B cell (primary cell): ENCODE data around the gene SNX17. TPM values are rescaled to one million over a fixed set of nuclear protein-coding genes. Genes with fewer than 3 reads are reported as not detected.

Experiments
- ATAC-seq: fragments of 200-7000 bp; cut with Tn5 transposase; one replicate; pipeline ENCODE4 v1.10.0; 2021; ENCODE audit warnings: low read depth, mild to moderate bottlenecking, moderate number of reproducible peaks, moderate library complexity
- CTCF ChIA-PET: fragments of 350-600 bp; sonication (Branson Sonifier 250); formaldehyde crosslinking; loops from one replicate; lab custom pipeline; 2021; ENCODE audit warnings: antibody characterized with exemption, inconsistent platforms; lab: Charles Lee
- POLR2A ChIA-PET: fragments of 350-600 bp; sonication (Branson Sonifier 250); formaldehyde crosslinking; loops from one replicate; lab custom pipeline; 2021; ENCODE audit warnings: antibody characterized with exemption; lab: Charles Lee
- DNase-seq: peaks from one replicate; pipeline ENCODE4 v3.0.0; 2013
- H2AFZ ChIP-seq: 2 replicates; pipeline ENCODE4 v1.6.1; 2012; ENCODE audit warnings: mild to moderate bottlenecking, low read depth, low read length; ENCODE audit not compliant: insufficient read depth, poor library complexity, severe bottlenecking
- H3K27ac ChIP-seq, 2 donors: 1 replicate in 1 of 2; 2 replicates in 1 of 2; pipeline ENCODE4 v1.5.1; 2012 to 2013; ENCODE audit warnings: low read length in 2 of 2, mild to moderate bottlenecking in 2 of 2, moderate library complexity in 1 of 2
- H3K27me3 ChIP-seq, 4 experiments: fragments of 200-600 bp in 1 of 4; sonication (generic) in 1 of 4; replicated peaks in 1 of 4; 1 replicate in 2 of 4; 2 replicates in 2 of 4; pipeline versions ENCODE4 v1.6.1 to v1.7.0; 2013 to 2016; ENCODE audit warnings: low read length in 3 of 4, mild to moderate bottlenecking in 2 of 4, mixed read lengths in 1 of 4, moderate library complexity in 1 of 4; ENCODE audit not compliant: insufficient read depth in 4 of 4, control insufficient read depth in 3 of 4; ENCODE audit errors: control extremely low read depth in 1 of 4
- H3K36me3 ChIP-seq, 2 experiments: replicated peaks in 1 of 2; 1 replicate in 1 of 2; 2 replicates in 1 of 2; pipeline versions ENCODE4 v1.6.1 to v1.7.1; 2013; ENCODE audit warnings: low read length in 1 of 2; ENCODE audit not compliant: insufficient read depth in 2 of 2, control insufficient read depth in 1 of 2; ENCODE audit errors: control extremely low read depth in 1 of 2, extremely low read depth in 1 of 2
- H3K4me1 ChIP-seq, 2 donors: fragments of 200-600 bp in 1 of 2; sonication (generic) in 1 of 2; 1 replicate in 1 of 2; 2 replicates in 1 of 2; pipeline versions ENCODE4 v1.5.1 to v1.6.1; 2013 to 2017; ENCODE audit warnings: low read length in 2 of 2; ENCODE audit not compliant: control insufficient read depth in 2 of 2, insufficient read depth in 2 of 2
- H3K4me2 ChIP-seq: replicated peaks from 2 replicates; pipeline ENCODE3; 2012; ENCODE audit warnings: mild to moderate bottlenecking, low read depth, low read length; ENCODE audit not compliant: poor library complexity, severe bottlenecking
- H3K4me3 ChIP-seq, 5 experiments: fragments of 200-600 bp in 1 of 5; sonication (generic) in 1 of 5; 1 replicate in 3 of 5; 2 replicates in 2 of 5; pipeline versions ENCODE4 v1.5.1 to v1.7.0; 2011 to 2016; ENCODE audit warnings: low read length in 4 of 5, mild to moderate bottlenecking in 4 of 5, low read depth in 2 of 5, control low read depth in 1 of 5, moderate library complexity in 1 of 5; ENCODE audit not compliant: insufficient read depth in 1 of 5; ENCODE audit errors: control extremely low read depth in 1 of 5, extremely low read depth in 1 of 5
- H3K79me2 ChIP-seq: fragments of 200-600 bp; sonication (generic); one replicate; pipeline ENCODE4 v1.6.0; 2016; ENCODE audit warnings: low read length; ENCODE audit not compliant: control insufficient read depth, insufficient read depth
- H3K9ac ChIP-seq: fragments of 200-600 bp; sonication (generic); 2 replicates; pipeline ENCODE4 v1.6.1; 2017; ENCODE audit warnings: mild to moderate bottlenecking, low read length, moderate library complexity
- H3K9me3 ChIP-seq, 3 donors: one replicate each; pipeline versions ENCODE4 v1.6.1 to v1.7.1; 2013; ENCODE audit warnings: low read length in 2 of 3; ENCODE audit not compliant: control insufficient read depth in 2 of 3, insufficient read depth in 1 of 3; ENCODE audit errors: control extremely low read depth in 1 of 3
- H4K20me1 ChIP-seq: 2 replicates; pipeline ENCODE4 v1.6.0; 2012; ENCODE audit warnings: mild to moderate bottlenecking, low read length; ENCODE audit not compliant: insufficient read depth, control insufficient read depth, poor library complexity, severe bottlenecking
- H3K27ac Mint-ChIP-seq: one replicate; pipeline ENCODE4 v1.8.0; 2021; ENCODE audit warnings: mixed read lengths
- H3K27me3 Mint-ChIP-seq: one replicate; pipeline ENCODE4 v1.8.0; 2021; ENCODE audit warnings: mixed read lengths
- H3K4me1 Mint-ChIP-seq: one replicate; pipeline ENCODE4 v1.8.0; 2021; ENCODE audit warnings: mixed read lengths
- H3K4me3 Mint-ChIP-seq: one replicate; pipeline ENCODE4 v1.8.0; 2021; ENCODE audit warnings: mixed read lengths
- H3K9me3 Mint-ChIP-seq: one replicate; pipeline ENCODE4 v1.8.0; 2022; ENCODE audit warnings: mixed read lengths; ENCODE audit not compliant: insufficient read depth
- CTCF ChIP-seq: fragments of 200-600 bp; IDR thresholded peaks from one replicate; pipeline ENCODE4 v1.8.0; 2022; ENCODE audit warnings: antibody characterized with exemption, mild to moderate bottlenecking
- EZH2 ChIP-seq: IDR thresholded peaks from 2 replicates; pipeline ENCODE4 v1.6.1; 2012; ENCODE audit warnings: borderline replicate concordance, low read depth, mild to moderate bottlenecking, moderate library complexity, low read length; ENCODE audit not compliant: insufficient read depth, poor library complexity, severe bottlenecking
- WGBS: methylation state at CpG from one replicate; pipeline ENCODE4 v1.1.5; 2013; ENCODE audit warnings: missing lambda C conversion rate; ENCODE audit not compliant: insufficient coverage; 5-methylcytosine and 5-hydroxymethylcytosine counted together
- intact Hi-C: fragments of 100-400 bp; cut with micrococcal nuclease; formaldehyde crosslinking; loops from one replicate; pipeline ENCODE4 v1.10.0; 2022
- polyA plus RNA-seq: library from polyadenylated mRNA; depleted of rRNA; stranded (reverse); fragments of >200 nt; gene quantifications from 2 replicates; pipeline ENCODE4 v1.2.3, GENCODE V29; 2012
- total RNA-seq, 2 donors: library from RNA; stranded (reverse); fragments of 120-200 nt in 1 of 2; gene quantifications; 1 replicate in 1 of 2; 2 replicates in 1 of 2; pipeline versions ENCODE4 v1.2.3 to v1.2.4, GENCODE V29; 2013 to 2022

SNX17 gene
- total and polyA plus RNA-seq, 2 donors (not counting 1 experiment from before 2014, with no cell fraction given) = 103 to 158 TPM

- H3K27me3 Mint-ChIP-seq = no peaks in the 10 kb centered on the region
- H3K9me3 Mint-ChIP-seq = no peaks in the 10 kb centered on the region
- no peak overlapping the region for H3K4me3 Mint-ChIP-seq
- H3K4me3 ChIP-seq = no peak overlapping the region
- H2AFZ ChIP-seq = no peak overlapping the region
- DNase-seq = no peak
- H3K79me2 ChIP-seq = peaks cover 90% of the 10 kb centered on the region
- CTCF ChIA-PET = no interaction called here
- no peak overlapping the region for H3K27ac Mint-ChIP-seq
- H3K4me1 Mint-ChIP-seq = peaks cover 42% of the 10 kb centered on the region
- intact Hi-C loops = no loop called here
- H3K9me3 ChIP-seq = no peaks in the 10 kb centered on the region
- H3K9ac ChIP-seq = no peak overlapping the region
- TF ChIP-seq EZH2 (no peak), CTCF (no peak)
- peaks cover 33 to 38% of the 10 kb centered on the region in 2 donors for H3K4me1 ChIP-seq
- no peaks in the 10 kb centered on the region for H3K27me3 ChIP-seq
- H3K4me2 ChIP-seq = no peak overlapping the region
- H3K36me3 ChIP-seq = peaks cover 0 to 58% of the 10 kb centered on the region in 2 experiments
- no peak overlapping the region for H3K27ac ChIP-seq
- POLR2A ChIA-PET = no interaction called here
- 96% methylated on average over 13 of the region's 16 CpGs for WGBS
- peaks cover 49% of the 10 kb centered on the region for H4K20me1 ChIP-seq
- ATAC-seq = no peak
Observed at GRCh38 chr2:27376151-27376865, 5.9 kb downstream of the SNX17 start.

- WGBS = 90% methylated on average over 10 of the region's 10 CpGs
- H4K20me1 ChIP-seq = peaks cover 49% of the 10 kb centered on the region
- peaks cover 83% of the 10 kb centered on the region for H3K79me2 ChIP-seq
- Mint-ChIP-seq H3K27me3 (no peaks in the 10 kb centered on the region), H3K4me1 (peaks cover 41% of the 10 kb centered on the region), H3K4me3 (no peak overlapping the region), H3K27ac (no peak overlapping the region), H3K9me3 (no peaks in the 10 kb centered on the region)
- DNase-seq (no peak), ATAC-seq (no peak)
- H3K4me2 ChIP-seq = no peak overlapping the region
- no peak overlapping the region for H3K4me3 ChIP-seq
- intact Hi-C loops = no loop called here
- no peaks in the 10 kb centered on the region for H3K27me3 ChIP-seq
- H3K9me3 ChIP-seq = no peaks in the 10 kb centered on the region
- peaks cover 26 to 32% of the 10 kb centered on the region in 2 donors for H3K4me1 ChIP-seq
- H3K9ac ChIP-seq = no peak overlapping the region
- POLR2A ChIA-PET = no interaction called here
- CTCF ChIA-PET = interaction anchor here (0.9 kb wide), 1 partner anchor 74 kb away, joined by 3 read pairs; no protein-coding TSS in a partner anchor
- TF ChIP-seq EZH2 (no peak), CTCF (no peak)
- no peak overlapping the region for H2AFZ ChIP-seq
- H3K27ac ChIP-seq = no peak overlapping the region
- peaks cover 5 to 65% of the 10 kb centered on the region in 2 experiments for H3K36me3 ChIP-seq
Observed at GRCh38 chr2:27376866-27377617, 6.6 kb downstream of the SNX17 start.
